Left colon (tissue), 2 donors: ENCODE measurements around the gene GNAT3. TPM values are rescaled to one million over a fixed set of nuclear protein-coding genes. Genes with fewer than 3 reads are reported as not detected.

Experiments
- ATAC-seq: fragments of 200-7000 bp; cut with Tn5 transposase; one replicate; pipeline ENCODE4 v1.9.1; 2020; ENCODE audit warnings: mild to moderate bottlenecking, moderate library complexity
- DNase-seq, 2 donors: peaks; one replicate each; pipeline ENCODE4 v3.0.0-alpha.2; 2020
- intact Hi-C, 2 donors: fragments of 100-400 bp; cut with DNase I in 1 of 2; cut with micrococcal nuclease in 1 of 2; formaldehyde crosslinking; loops; one replicate each; pipeline versions ENCODE4 v1.11.2 to v1.14.0; 2022; cut with DNase I, micrococcal nuclease
- total RNA-seq, 2 donors: library from RNA; stranded (reverse); fragmentation: NEBNext Ultra II Directional; extraction: Animal tissue kit (Norgen Biotek cat#: 25700); gene quantifications; one replicate each; pipeline ENCODE4 v1.2.1, GENCODE V29; 2021
- donor health status: DM: no; HTN: no; CAD: no.
- donor health status: DM: yes; HTN: yes; CAD: no.

GNAT3 gene
- total RNA-seq, 2 donors from 2014 or later = not detected

DNA sequence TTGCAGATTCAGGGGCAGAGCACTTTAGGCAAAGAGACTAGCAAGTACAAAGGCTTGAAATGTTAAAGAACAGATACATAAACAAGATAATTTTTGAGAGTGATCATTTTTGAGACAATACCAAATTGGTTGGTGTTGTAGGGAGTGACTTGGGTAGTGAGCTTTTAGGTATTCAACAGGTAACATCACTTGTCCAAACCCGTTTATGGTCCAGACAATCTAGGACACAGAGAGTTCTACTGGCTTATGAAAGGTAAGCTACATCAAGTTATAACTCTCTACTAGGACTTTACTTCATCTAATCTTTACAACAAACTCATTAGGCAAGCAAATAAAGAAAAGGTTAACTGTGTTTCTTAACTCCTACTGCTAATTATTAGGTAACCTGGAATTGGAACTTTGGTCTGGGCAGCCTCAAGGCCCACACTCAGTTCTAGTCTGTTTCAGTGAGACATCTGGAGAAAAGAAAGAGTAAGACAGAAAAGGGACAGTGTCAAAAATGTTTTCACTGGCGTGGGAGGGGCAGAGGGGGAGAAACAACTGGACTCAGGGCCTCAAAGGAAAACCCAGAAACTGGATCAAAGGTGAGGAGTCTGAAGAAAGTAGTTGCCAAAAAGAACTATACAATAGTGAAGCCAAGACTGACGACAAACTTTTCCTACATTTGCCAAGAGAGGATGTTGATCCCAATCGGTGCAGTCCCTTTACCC lies 39.2 kb downstream of the GNAT3 start:
- intact Hi-C loops = no loop called here
- DNase-seq (no peak), ATAC-seq (no peak)

DNA sequence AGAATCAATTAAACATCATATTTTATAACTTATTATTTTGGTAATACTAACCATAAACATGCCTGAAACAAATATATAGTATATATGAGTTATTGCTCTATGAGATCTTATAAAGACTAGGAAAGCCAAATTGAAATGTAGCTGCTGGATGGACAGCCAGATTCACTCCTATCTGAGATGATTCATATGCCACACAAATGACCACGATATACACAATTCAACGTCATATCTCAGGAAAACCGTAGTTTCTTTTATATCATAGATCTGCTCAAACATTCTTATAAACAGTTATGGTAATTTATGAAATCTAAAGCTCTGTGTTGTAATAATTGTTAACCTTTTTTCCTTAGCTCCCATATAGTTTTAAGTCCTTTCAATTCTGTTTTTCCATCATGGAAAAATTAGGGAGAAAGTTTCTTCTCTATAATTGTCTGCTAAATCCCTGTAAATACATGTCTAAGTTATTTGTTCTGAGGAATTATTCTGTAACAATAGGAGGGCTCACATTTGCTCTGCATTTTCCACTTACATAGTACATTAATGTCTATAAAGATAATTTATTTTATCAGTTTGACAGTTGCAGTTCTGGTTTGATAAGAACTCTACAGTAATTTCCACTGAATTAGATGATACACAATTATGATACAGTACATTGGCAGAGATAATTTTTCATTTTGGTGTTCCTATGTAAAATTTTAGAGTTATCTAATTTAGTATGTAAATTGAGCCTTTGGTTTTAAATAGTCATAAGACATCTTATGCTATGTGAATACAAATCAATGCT lies 42.7 kb downstream of the GNAT3 start:
- DNase-seq = no peak
- ATAC-seq = no peak
- intact Hi-C loops = no loop called here

DNA sequence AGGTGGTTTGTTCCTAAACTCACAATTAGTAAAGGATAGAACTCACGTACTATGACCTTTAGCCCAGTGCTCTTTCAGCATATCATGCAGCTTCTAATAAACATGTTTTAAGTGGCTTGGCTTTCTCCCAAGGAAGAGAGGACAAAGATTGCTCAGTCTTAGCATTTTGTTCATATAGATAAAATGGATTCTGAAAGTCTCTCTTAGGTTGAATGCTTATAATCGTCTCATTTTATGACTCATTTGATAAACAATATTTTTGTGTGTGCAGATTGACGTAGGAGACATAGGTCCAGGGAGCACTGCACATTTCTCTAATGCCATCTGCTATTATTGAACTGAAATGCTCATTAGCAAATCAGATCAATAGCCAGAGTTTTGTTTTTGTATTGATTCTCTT lies 44.8 kb downstream of the GNAT3 start:
- intact Hi-C loops = no loop called here
- ATAC-seq (peak; percentile 79), DNase-seq (no peak)

DNA sequence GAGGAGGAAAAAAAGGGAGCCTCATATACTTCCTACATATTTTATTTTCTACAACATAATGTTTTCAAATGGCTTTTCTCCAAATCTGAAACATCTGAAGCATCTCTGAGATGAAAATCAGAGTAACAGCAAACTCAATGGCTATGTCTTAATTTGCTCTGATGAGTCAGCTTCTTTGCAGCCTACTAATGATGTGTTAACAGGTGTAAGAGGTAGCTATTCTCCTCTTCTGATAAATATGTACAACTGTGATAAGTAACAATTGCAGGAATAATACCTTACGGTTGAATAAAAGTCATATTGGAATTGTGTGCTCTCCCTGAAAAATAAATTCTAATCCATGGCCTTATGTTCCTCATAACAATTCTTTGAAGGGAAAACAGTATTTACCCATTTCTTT lies 45.2 kb downstream of the GNAT3 start:
- ATAC-seq = no peak
- intact Hi-C loops = no loop called here
- DNase-seq = no peak

DNA sequence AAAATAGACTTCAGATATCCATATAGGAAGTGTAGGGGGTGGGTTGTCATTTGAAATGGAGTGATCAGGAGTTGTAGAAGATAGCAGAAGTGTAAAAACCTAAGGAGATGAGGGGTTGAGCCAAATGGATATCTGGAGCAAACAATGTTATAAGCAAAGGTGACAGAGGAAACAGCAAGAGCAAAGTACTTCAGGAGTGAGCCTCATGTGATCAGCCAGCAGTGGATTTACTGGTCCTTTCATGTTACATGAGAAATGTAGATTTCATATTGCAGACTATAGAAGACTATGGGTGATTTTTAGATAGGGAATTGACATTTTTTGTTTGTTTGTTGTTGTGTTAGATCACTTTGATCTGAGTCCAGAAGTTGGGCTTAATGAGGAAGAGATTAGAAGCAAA lies 47.7 kb downstream of the GNAT3 start:
- ATAC-seq = no peak
- intact Hi-C loops = no loop called here
- no peak for DNase-seq

DNA sequence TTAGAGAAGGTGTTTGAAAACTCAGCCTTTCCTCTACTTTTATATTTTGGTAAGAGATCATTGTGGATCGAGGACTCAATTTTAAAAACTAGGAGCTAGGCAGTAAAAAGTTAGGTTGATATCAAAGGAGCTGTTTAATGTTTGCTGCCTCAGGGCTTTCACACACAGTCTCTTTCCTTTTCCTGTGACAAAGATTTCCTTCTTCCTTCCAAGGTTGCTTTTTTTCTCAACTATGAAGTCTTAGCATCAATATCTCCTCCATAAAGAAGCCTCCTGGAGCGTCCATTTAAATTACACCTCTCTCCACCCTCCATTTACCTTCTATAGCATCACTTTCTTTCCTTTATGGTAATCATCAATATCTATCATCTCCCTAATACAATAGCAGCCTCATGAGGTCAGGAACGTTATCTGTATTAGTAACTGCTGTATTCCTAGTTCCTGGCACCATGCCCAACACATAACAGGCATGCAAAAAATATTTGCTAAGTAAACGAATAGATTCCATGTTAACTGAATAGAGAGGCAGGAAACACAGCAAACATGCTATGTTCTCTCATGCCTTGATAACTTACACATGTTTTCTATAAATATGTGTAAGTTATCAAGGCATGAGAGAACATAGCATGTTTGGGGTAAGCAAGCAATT lies 48.5 kb downstream of the GNAT3 start:
- ATAC-seq (no peak), DNase-seq (no peak)
- intact Hi-C loops = no loop called here

DNA sequence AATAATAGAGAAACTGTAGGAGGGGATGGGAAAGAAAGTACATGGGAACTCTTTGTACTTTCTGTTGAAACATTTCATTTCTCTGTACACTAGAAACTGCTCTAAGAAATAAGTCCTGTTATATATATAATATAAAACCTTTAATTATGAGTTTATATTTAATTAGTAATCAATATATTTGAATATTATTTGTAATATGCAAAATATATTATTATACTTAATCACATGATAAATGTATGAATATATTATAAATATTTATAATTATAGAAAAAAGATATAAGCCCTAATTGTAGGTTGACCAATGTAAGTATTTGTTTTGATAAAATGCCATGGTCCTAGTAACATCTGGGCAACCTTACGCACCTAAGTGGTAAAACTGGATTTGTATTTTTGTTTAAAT lies 51.0 kb downstream of the GNAT3 start:
- DNase-seq (no peak), ATAC-seq (no peak)
- intact Hi-C loops = no loop called here

DNA sequence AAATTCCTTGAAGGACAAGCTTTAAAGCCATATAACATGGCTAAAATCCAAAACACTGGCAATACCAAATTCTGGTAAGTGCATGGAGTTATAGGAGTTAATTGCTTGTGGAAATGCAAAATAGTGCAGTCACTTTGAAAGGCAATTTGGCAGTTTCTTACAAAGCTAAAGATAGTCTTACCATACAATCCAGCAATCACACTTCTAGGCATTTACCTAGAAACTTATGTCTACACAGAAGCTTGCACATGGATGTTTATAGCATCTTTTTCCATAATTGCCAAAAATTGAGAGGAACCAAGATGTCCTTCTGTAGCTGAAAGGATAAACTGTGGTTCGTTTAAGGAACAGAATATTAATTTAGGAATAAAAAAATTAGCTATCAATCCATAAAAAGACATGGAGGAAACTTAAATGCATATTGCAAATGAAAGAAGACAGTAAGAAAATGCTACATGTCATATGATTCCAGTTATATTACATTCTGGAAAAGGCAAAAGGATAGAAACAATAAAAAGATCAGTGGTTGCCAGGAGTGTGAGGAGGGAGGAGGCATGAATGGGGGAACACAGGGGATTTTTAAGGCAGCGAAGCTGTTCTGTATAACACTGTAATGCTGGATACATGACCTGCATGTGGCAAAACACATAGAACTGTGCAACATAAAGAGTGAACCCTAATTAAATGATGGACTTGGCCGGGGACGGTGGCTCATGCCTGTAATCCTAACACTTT lies 51.9 kb downstream of the GNAT3 start:
- intact Hi-C loops = no loop called here
- no peak for ATAC-seq
- no peak for DNase-seq

DNA sequence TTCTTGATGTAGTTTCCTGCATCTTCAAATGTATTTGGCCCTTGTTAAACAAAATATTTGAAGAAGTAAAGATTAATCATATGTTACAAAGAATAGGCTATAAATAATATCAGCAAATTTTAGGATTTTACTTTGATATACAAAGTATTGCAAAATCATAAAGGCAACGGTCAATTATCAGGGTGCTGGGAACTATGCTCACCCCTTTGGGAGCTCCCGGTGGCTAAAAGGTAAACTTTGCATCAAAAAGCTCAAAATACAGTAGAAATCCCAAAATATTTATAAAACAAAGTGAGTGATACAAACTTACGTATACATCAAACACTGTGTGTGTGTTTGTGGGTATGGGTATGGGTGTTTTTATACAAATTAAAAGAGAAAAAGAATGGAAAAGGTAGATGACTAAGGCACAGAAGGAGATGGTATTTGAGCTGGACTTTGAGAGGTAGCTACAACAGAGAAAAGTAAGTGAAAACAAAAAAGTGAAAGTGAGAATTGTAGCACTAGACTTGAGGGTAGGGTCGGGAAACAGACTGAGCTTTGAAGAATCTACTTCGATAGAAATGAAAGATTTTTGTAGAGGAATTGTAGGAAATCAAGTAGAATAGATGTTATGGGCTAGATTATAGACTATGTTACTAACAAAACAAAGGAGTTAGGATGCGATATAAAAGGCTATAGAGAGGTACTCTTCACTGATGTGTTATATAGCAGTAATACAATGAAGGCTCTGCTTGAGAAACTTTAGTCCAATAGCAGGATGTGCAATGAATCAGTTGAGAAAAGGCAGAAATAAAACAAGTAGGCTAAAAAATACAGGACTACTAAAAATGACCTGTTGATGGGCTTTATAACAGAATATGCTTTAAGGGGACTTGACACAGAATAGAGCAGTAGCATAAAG lies 52.8 kb downstream of the GNAT3 start:
- ATAC-seq (no peak), DNase-seq (no peak)
- intact Hi-C loops = no loop called here

DNA sequence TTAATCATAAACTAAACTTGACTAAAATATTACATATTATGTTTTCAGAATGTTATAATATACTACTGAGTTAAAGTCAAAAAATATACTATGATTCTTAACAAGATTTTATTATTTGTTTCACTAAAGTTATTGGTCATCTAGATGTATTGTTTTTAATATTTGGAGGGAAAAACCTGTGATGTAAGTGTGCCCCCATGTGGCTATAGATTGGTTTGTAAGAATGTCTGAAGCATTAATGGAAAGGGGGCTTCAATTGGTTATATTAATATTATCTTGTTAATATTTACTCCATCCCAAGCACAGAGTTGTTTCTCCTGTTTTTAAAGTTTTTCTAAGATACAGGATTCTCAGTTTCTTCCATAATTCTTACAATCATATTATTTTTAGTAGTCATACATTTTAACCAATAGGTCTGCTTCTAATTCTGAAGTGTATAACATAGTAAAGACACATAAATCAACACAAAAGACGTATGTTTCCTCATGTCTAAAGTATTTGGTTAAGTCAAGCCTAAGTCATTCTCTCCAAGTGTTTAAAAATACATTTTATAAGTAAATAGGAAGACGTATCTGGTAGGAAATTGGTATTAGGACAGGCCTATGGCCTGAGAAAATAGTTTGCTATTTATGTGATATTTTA lies 58.0 kb downstream of the GNAT3 start:
- ATAC-seq = no peak
- DNase-seq = no peak
- intact Hi-C loops = no loop called here

DNA sequence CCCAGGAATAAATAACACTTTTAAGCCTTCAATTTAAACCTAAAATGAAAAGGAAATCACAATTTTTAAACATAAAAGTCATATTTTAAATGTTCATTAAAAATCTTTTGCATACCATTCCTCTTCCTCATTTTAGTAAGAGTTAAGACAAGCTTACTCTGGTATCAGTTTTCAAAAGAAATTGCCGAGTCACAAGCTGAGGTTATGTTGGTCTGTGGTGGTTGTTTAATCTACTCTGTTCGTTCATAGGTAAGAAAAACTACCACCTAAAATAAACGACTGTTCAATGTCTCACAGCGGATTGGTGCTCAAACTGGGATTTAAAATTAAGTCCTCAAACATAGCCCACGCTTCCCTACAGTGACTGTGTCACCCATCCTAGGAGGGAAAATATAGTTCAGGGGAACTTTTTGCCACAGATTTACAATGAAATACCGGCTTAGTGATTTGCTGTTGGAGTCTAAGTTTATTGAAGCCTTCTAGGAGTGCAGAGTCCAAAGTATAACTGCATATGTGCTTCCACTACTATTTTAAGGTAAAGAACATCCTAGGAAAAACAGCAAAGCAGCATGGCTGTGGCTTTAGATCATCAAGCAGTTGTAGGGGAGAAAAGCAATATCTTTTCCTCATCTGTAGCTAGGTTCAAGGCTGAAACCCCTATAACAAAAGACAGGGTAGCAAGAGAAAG lies 61.1 kb downstream of the GNAT3 start:
- intact Hi-C loops = no loop called here
- peak; percentile 92 for ATAC-seq

DNA sequence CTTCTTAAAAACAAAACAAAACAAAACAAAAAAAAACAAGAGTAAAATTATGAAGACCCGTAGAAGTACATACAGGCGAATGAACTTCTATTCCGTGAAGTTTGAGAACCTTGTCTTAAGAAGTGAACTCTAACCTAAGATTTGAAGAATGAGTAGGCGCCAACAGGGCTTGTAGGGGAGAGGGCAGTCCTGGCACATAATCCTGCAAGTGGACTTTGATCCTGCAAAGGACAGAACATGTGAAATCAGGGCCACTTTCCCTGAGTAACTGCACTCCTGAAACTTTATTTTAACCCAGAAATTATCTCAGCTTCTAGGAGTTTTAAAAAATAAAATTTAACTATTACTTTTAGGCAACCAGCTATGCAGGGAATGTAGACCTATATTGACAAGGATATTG lies 62.0 kb downstream of the GNAT3 start:
- ATAC-seq (peak; percentile 81), DNase-seq (no peak)
- intact Hi-C loops = no loop called here

More for the DNA sequence above, 61.1 kb downstream of the GNAT3 start:
- no peak for DNase-seq

DNA sequence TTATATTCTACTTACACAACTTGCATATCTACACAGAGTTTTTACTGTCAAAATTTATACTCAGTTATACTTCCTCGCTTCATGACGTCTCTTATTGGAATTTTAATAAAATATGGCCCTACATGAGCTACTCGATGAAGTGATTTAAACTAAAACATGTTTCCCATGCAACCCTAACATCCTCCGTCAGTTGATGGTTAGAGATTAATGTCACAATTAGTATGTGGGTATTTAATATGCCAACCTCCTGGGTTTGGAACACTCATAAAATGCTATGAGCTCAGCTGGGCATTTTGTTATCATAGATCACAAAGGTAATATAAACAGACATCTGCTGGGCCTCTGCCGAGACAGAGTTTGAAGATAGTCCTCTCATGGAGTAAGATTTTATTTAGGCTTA lies 66.5 kb downstream of the GNAT3 start:
- intact Hi-C loops = no loop called here
- ATAC-seq = no peak
- DNase-seq = no peak

DNA sequence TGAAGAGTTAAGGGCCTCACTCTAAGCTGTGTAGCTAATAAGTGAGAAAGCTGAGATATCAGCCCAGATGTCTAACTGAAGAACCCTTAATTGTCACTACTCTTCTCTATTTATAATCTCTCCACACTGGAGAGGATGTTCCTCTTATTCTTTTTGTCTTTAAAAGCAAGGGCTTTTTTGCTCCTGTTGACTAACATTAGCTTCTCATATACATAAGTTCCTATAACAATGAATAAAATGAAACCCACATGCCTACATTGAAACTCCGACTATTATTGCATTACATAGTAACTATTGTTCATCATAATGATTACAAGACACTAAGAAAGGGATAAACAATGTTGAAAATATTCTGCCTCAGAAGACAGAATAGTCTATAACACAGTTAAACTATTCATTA lies 67.1 kb downstream of the GNAT3 start:
- intact Hi-C loops = no loop called here
- ATAC-seq = no peak
- DNase-seq = no peak

DNA sequence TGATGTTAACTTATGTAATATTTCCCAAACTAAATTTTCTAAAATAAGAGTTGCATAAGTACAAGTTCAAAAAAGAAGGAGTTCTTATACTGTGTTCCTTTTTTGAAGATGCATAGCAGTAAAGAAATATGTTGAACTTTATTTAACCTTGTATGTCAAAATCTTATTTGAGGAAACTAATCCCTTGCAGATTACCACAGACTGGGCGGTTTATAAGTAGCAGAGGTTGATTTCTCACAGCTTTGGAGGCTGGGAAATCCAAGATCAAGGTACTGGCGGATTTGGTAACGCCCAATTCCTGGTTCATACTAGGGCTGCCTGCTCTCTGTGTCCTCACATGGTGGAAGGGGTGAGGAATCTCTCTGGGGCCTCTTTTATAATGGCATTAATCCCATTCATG lies 68.5 kb downstream of the GNAT3 start:
- DNase-seq (no peak), ATAC-seq (no peak)
- intact Hi-C loops = no loop called here

DNA sequence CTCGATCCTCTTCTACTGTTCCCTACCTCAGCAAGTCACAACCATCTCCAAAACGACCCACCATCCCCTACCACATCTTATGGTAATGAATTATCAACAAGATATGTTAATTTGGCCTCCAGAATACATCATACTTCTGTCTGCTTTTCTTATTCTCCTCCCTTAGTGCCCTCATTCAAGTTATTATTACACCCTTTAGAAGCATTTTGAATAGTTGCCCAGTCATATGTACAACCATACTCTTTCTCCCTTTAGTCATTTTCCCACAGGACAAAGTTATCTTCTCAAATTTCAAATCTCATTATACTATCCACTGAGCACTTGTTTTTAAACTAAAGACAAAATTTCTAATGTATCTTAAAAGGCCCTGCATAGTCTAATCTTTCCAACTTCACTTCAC lies 71.0 kb downstream of the GNAT3 start:
- DNase-seq = no peak
- no peak for ATAC-seq
- intact Hi-C loops = no loop called here
